K562 (cell line): ENCODE measurements around the gene RNH1. TPM values are rescaled to one million over a fixed set of nuclear protein-coding genes. Genes with fewer than 3 reads are reported as not detected.

Experiments
- CXXC5 ChIP-seq: fragments of 250-450 bp; sonication (Bioruptor Pico); IDR thresholded peaks from 2 replicates; pipeline ENCODE4 v1.8.0; 2022; ENCODE audit warnings: inconsistent platforms, mild to moderate bottlenecking, moderate library complexity
- IRF1 ChIP-seq: sonication (generic); formaldehyde crosslinking; IDR thresholded peaks from 2 replicates; pipeline ENCODE4 v1.8.0; 2022; ENCODE audit warnings: missing genetic modification reagents, mild to moderate bottlenecking, borderline replicate concordance
- MYBL2 ChIP-seq, 2 experiments: fragments of 450-650 bp in 1 of 2; sonication (generic) in 1 of 2; formaldehyde crosslinking in 1 of 2; IDR thresholded peaks; 2 replicates each; pipeline versions ENCODE4 v1.6.1 to v1.8.1; 2017 to 2022; ENCODE audit warnings: borderline replicate concordance in 1 of 2, inconsistent platforms in 1 of 2, low read depth in 1 of 2, mild to moderate bottlenecking in 1 of 2, missing genetic modification reagents in 1 of 2, moderate library complexity in 1 of 2
- SREBF1 ChIP-seq: fragments of 150-350 bp; IDR thresholded peaks from 2 replicates; pipeline ENCODE4 v1.6.1; 2014; ENCODE audit warnings: antibody characterized with exemption, low read depth, low read length, borderline replicate concordance
- U2AF2 ChIP-seq: fragments of 200-400 bp; formaldehyde crosslinking; optimal IDR thresholded peaks from 2 replicates; pipeline ENCODE3; 2017; ENCODE audit warnings: low read depth, mild to moderate bottlenecking, low read length
- ZNF717 ChIP-seq: fragments of 250-450 bp; sonication (Bioruptor Pico); IDR thresholded peaks from 2 replicates; pipeline ENCODE4 v1.5.0; 2021
- polyA plus RNA-seq, 8 experiments: library from polyadenylated mRNA; depleted of rRNA in 4 of 8; stranded (reverse) in 5 of 8; unstranded in 3 of 8; fragments of >200 nt; fragmentation: Nextera tagmentation in 2 of 8; fragmentation: Illumina TruSeq in 1 of 8; extraction: Ambion mirVana in 2 of 8; extraction: Trizol in 1 of 8; gene quantifications; 2 replicates each; pipeline versions ENCODE4 v1.2.1 to v1.2.3, GENCODE V29; 2011 to 2014; ENCODE audit warnings: inconsistent platforms in 1 of 8, missing spikeins in 1 of 8
- total RNA-seq, 7 experiments: library from RNA; depleted of rRNA in 6 of 7; stranded (reverse); fragments of >200 nt in 6 of 7; fragmentation: Illumina TruSeq in 2 of 7; extraction: Trizol in 2 of 7; gene quantifications; 2 replicates each; pipeline versions ENCODE4 v1.2.1 to v1.2.3, GENCODE V29; 2011 to 2021; ENCODE audit warnings: low replicate concordance in 1 of 7
- TF ChIP-seq, protein P1 (sequence below): sonication (generic); formaldehyde crosslinking; IDR thresholded peaks from 2 replicates; pipeline ENCODE4 v1.4.0; 2020; ENCODE audit warnings: mild to moderate bottlenecking, missing genetic modification reagents
- TF ChIP-seq, protein P2 (sequence below): fragments of 250-450 bp; sonication (Bioruptor Pico); IDR thresholded peaks from 2 replicates; pipeline ENCODE4 v1.4.0; 2020; ENCODE audit warnings: mild to moderate bottlenecking, moderate library complexity
- TF ChIP-seq, protein P3 (sequence below): fragments of 450-650 bp; IDR thresholded peaks from 2 replicates; pipeline ENCODE4 v1.6.1; 2018; ENCODE audit warnings: mild to moderate bottlenecking, low read depth; ENCODE audit not compliant: partially characterized antibody
- TF ChIP-seq, protein P4 (sequence below): fragments of 250-450 bp; sonication (Bioruptor Pico); IDR thresholded peaks from 2 replicates; pipeline ENCODE4 v1.8.0; 2022; ENCODE audit warnings: moderate library complexity, mild to moderate bottlenecking, inconsistent platforms

Gene RNH1
- total and polyA plus RNA-seq, 9 of the 15 experiments (the other 6 are each of a cell fraction or from before 2014, with no cell fraction given): 2.5 to 160 (median 44.3) TPM

GRCh38 chr11:474914-475506 lies 32.0 kb downstream of the RNH1 start (continued):
- TF ChIP-seq, protein P1, sequence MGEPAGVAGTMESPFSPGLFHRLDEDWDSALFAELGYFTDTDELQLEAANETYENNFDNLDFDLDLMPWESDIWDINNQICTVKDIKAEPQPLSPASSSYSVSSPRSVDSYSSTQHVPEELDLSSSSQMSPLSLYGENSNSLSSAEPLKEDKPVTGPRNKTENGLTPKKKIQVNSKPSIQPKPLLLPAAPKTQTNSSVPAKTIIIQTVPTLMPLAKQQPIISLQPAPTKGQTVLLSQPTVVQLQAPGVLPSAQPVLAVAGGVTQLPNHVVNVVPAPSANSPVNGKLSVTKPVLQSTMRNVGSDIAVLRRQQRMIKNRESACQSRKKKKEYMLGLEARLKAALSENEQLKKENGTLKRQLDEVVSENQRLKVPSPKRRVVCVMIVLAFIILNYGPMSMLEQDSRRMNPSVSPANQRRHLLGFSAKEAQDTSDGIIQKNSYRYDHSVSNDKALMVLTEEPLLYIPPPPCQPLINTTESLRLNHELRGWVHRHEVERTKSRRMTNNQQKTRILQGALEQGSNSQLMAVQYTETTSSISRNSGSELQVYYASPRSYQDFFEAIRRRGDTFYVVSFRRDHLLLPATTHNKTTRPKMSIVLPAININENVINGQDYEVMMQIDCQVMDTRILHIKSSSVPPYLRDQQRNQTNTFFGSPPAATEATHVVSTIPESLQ: no peak
- TF ChIP-seq MYBL2 (IDR thresholded peaks at IDR 0.05; ENCODE audit: low read depth) (no peak), MYBL2 (CRISPR knock-in tag; IDR thresholded peaks at IDR 0.05; ENCODE audit: borderline replicate concordance) (no peak), SREBF1 (no peak), ZNF717 (CRISPR knock-in tag) (no peak), U2AF2 (no peak), IRF1 (CRISPR knock-in tag) (no peak), CXXC5 (CRISPR knock-in tag) (no peak)
- TF ChIP-seq, protein P2, sequence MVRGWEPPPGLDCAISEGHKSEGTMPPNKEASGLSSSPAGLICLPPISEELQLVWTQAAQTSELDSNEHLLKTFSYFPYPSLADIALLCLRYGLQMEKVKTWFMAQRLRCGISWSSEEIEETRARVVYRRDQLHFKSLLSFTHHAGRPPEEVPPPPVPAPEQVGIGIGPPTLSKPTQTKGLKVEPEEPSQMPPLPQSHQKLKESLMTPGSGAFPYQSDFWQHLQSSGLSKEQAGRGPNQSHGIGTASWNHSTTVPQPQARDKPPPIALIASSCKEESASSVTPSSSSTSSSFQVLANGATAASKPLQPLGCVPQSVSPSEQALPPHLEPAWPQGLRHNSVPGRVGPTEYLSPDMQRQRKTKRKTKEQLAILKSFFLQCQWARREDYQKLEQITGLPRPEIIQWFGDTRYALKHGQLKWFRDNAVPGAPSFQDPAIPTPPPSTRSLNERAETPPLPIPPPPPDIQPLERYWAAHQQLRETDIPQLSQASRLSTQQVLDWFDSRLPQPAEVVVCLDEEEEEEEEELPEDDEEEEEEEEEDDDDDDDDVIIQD (CRISPR knock-in tag): peak; percentile 90
- TF ChIP-seq, protein P3, sequence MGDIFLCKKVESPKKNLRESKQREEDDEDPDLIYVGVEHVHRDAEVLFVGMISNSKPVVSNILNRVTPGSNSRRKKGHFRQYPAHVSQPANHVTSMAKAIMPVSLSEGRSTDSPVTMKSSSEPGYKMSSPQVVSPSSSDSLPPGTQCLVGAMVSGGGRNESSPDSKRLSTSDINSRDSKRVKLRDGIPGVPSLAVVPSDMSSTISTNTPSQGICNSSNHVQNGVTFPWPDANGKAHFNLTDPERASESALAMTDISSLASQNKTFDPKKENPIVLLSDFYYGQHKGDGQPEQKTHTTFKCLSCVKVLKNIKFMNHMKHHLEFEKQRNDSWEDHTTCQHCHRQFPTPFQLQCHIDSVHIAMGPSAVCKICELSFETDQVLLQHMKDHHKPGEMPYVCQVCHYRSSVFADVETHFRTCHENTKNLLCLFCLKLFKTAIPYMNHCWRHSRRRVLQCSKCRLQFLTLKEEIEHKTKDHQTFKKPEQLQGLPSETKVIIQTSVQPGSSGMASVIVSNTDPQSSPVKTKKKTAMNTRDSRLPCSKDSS: no peak
- TF ChIP-seq, protein P4, sequence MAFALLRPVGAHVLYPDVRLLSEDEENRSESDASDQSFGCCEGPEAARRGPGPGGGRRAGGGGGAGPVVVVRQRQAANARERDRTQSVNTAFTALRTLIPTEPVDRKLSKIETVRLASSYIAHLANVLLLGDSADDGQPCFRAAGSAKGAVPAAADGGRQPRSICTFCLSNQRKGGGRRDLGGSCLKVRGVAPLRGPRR (CRISPR knock-in tag): peak; percentile 80
